ENCODE results near the gene RNFT2. TPM values are rescaled to one million over a fixed set of nuclear protein-coding genes. Genes with fewer than 3 reads are reported as not detected.
A peak's percentile ranks its signal among the peaks of the same experiment; 100 is the strongest.

Gene RNFT2
- polyA plus RNA-seq, 1 donor (not counting 4 experiments of a cell fraction or from before 2014, with no cell fraction given) = 0.96 TPM

- no peak for DNase-seq (ENCODE audit: low read depth, low spot score)
- H3K4me1 ChIP-seq (ENCODE audit: control insufficient read depth, extremely low read depth, insufficient read depth, low read length) = peaks cover 11% of the 10 kb centered on the region
Measured at GRCh38 chr12:116881325-116881876, 143.3 kb downstream of the RNFT2 start, which contains the start of gene HRK. TSS of gene HRK (minus strand) at chr12:116881441. CDS start at chr12:116881307, 134 bp downstream.

DNA sequence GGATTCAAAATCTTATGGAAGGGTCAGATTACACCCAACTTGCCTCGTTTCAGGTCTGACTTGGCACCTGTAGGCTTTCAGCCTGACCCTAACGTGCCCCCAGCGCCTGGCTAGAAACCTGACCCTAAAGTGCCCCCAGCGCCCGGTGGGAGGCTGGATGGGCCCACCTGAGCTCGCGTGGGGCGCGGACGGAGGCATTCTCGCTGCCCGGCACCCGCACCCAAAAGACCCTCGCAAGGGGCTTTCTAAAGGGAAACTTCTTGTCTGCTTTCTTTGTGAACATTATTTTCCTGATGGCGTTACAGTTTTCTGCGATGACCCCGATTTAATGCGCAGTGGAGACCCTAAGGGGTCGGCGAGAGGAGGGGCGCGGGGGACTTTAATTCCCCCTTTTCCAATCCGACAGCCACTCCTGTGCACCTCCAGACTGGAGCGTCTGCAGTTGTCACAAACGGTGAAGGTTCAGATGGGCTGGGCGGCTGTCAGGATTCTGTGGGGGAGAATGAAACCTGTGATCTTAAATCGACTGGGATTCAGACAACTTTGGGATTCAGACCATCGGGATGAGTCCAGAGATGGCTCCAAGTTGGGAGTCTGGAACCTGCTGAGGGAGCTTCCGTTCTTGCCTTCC lies 143.9 kb downstream of the RNFT2 start:
- H3K4me3 ChIP-seq (ENCODE audit: control insufficient read depth in 2 of 3, extremely low read depth in 1 of 3, insufficient read depth in 2 of 3, low read depth in 1 of 3, low read length in 3 of 3) = no peak overlapping the region
- no peak for FAIRE-seq
- H2AFZ ChIP-seq (ENCODE audit: control insufficient read depth, low read length) = no peak overlapping the region

More at GRCh38 chr12:116881325-116881876, 143.3 kb downstream of the RNFT2 start, which contains the start of gene HRK:
- no peaks in the 10 kb centered on the region for H3K79me2 ChIP-seq (ENCODE audit: control insufficient read depth, insufficient read depth, low read length)
- no peak within 1 kb of the TSS for H3K9ac ChIP-seq (ENCODE audit: control insufficient read depth, extremely low read depth, insufficient read depth, low read length)
- no peak within 1 kb of the TSS for H2AFZ ChIP-seq (ENCODE audit: control insufficient read depth, low read length)
- dilution Hi-C loops (cut with MboI; ENCODE audit: extremely low pct_ligation_motif_present, low sequenced_read_pairs) = no loop called here
- H3K9me1 ChIP-seq (ENCODE audit: control insufficient read depth, extremely low read depth, insufficient read depth, low read length) = no peaks in the 10 kb centered on the region
- H3K27ac ChIP-seq (ENCODE audit: control insufficient read depth, insufficient read depth, low read length) = no peak within 1 kb of the TSS
- H3K27me3 ChIP-seq (ENCODE audit: control insufficient read depth, extremely low read depth, insufficient read depth, low read length) = peaks cover 45% of the 10 kb centered on the region
- H3K36me3 ChIP-seq (ENCODE audit: control insufficient read depth in 2 of 2, extremely low read depth in 1 of 2, insufficient read depth in 2 of 2, low read length in 2 of 2) = no peaks in the 10 kb centered on the region
- H3K4me3 ChIP-seq (ENCODE audit: control insufficient read depth in 2 of 3, extremely low read depth in 1 of 3, insufficient read depth in 2 of 3, low read depth in 1 of 3, low read length in 3 of 3) = peak within 1 kb of the TSS; percentile 15 to 51 (median 43)
- FAIRE-seq = no peak
- H3K4me2 ChIP-seq (ENCODE audit: control insufficient read depth, extremely low read depth, insufficient read depth, low read depth, low read length) = peak within 1 kb of the TSS; percentile 86
- TF ChIP-seq CTCF (optimal IDR thresholded peaks at IDR 0.05 in 1 of 3, IDR thresholded peaks at IDR 0.05 in 1 of 3, conservative IDR thresholded peaks at IDR 0.05 in 1 of 3; ENCODE audit: extremely low read depth in 1 of 3, insufficient read depth in 2 of 3, low read length in 3 of 3) = no peak
- TF ChIP-seq EZH2 (IDR thresholded peaks at IDR 0.05; ENCODE audit: low read length) = peak; percentile 34
- no peaks in the 10 kb centered on the region for H4K20me1 ChIP-seq (ENCODE audit: control insufficient read depth, extremely low read depth, insufficient read depth, low read length)
- no peaks in the 10 kb centered on the region for H3K9me3 ChIP-seq (ENCODE audit: control insufficient read depth, low read depth, low read length)

More for the DNA sequence above, 143.9 kb downstream of the RNFT2 start:
- Histone ChIP-seq H3K4me2 (ENCODE audit: control insufficient read depth, extremely low read depth, insufficient read depth, low read depth, low read length) (peak overlapping the region; percentile 48), H3K9me3 (ENCODE audit: control insufficient read depth, low read depth, low read length) (no peaks in the 10 kb centered on the region), H4K20me1 (ENCODE audit: control insufficient read depth, extremely low read depth, insufficient read depth, low read length) (no peaks in the 10 kb centered on the region), H3K4me1 (ENCODE audit: control insufficient read depth, extremely low read depth, insufficient read depth, low read length) (peaks cover 11% of the 10 kb centered on the region), H3K79me2 (ENCODE audit: control insufficient read depth, insufficient read depth, low read length) (no peaks in the 10 kb centered on the region), H3K9ac (ENCODE audit: control insufficient read depth, extremely low read depth, insufficient read depth, low read length) (no peak overlapping the region), H3K27ac (ENCODE audit: control insufficient read depth, insufficient read depth, low read length) (no peak overlapping the region), H3K36me3 (ENCODE audit: control insufficient read depth in 2 of 2, extremely low read depth in 1 of 2, insufficient read depth in 2 of 2, low read length in 2 of 2) (no peaks in the 10 kb centered on the region), H3K9me1 (ENCODE audit: control insufficient read depth, extremely low read depth, insufficient read depth, low read length) (no peaks in the 10 kb centered on the region), H3K27me3 (ENCODE audit: control insufficient read depth, extremely low read depth, insufficient read depth, low read length) (peaks cover 45% of the 10 kb centered on the region)
- DNase-seq (ENCODE audit: low read depth, low spot score) = no peak
- dilution Hi-C loops (cut with MboI; ENCODE audit: extremely low pct_ligation_motif_present, low sequenced_read_pairs) = no loop called here
- no peak for TF ChIP-seq CTCF (optimal IDR thresholded peaks at IDR 0.05 in 1 of 3, IDR thresholded peaks at IDR 0.05 in 1 of 3, conservative IDR thresholded peaks at IDR 0.05 in 1 of 3; ENCODE audit: extremely low read depth in 1 of 3, insufficient read depth in 2 of 3, low read length in 3 of 3)
- peak; percentile 14 for TF ChIP-seq EZH2 (IDR thresholded peaks at IDR 0.05; ENCODE audit: low read length)

Measured in keratinocyte (primary cell).